OCI-LY1 (cell line): Measurements from ENCODE around the gene CTCF.
A peak's percentile ranks its signal among the peaks of the same experiment; 100 is the strongest.

Source experiments
- H2AFZ ChIP-seq: fragments of 200-600 bp; sonication (generic), shearing (Covaris generic); 2 replicates; pipeline ENCODE4 v1.6.0; 2014; ENCODE audit warnings: antibody characterized with exemption, mild to moderate bottlenecking, low read length
- H3F3A ChIP-seq: fragments of 200-600 bp; sonication (generic), shearing (Covaris generic); 2 replicates; pipeline ENCODE4 v1.6.0; 2014; ENCODE audit warnings: mild to moderate bottlenecking, antibody characterized with exemption, low read length, moderate library complexity; ENCODE audit not compliant: insufficient read depth
- H3K27ac ChIP-seq: fragments of 200-600 bp; sonication (generic); 2 replicates; pipeline ENCODE4 v1.5.1; 2014; ENCODE audit warnings: low read length, mixed run types, mild to moderate bottlenecking, low read depth; ENCODE audit not compliant: poor library complexity, severe bottlenecking
- H3K27me3 ChIP-seq: fragments of 200-600 bp; sonication (generic); 2 replicates; pipeline ENCODE4 v1.6.0; 2014; ENCODE audit warnings: antibody characterized with exemption, mild to moderate bottlenecking, low read length, moderate library complexity; ENCODE audit not compliant: insufficient read depth
- H3K36me3 ChIP-seq: fragments of 200-600 bp; sonication (generic); 2 replicates; pipeline ENCODE4 v1.6.1; 2014; ENCODE audit warnings: mild to moderate bottlenecking, antibody characterized with exemption, low read length, moderate library complexity, mixed read lengths; ENCODE audit not compliant: insufficient read depth
- H3K4me1 ChIP-seq: fragments of 200-600 bp; sonication (generic); 2 replicates; pipeline ENCODE4 v1.5.1; 2014; ENCODE audit warnings: mild to moderate bottlenecking, low read length, moderate library complexity; ENCODE audit not compliant: insufficient read depth, severe bottlenecking
- H3K4me2 ChIP-seq: fragments of 200-600 bp; sonication (generic), shearing (Covaris generic); 2 replicates; pipeline ENCODE4 v1.6.1; 2014; ENCODE audit warnings: low read length
- H3K4me3 ChIP-seq: fragments of 200-600 bp; sonication (generic); 2 replicates; pipeline ENCODE4 v1.5.1; 2014; ENCODE audit warnings: low read length, low read depth, mild to moderate bottlenecking, mixed read lengths; ENCODE audit not compliant: poor library complexity, severe bottlenecking
- H3K79me2 ChIP-seq: fragments of 200-600 bp; shearing (Covaris generic); 2 replicates; pipeline ENCODE4 v1.6.1; 2016; ENCODE audit warnings: mixed run types, low read length, mixed read lengths; ENCODE audit not compliant: insufficient read depth
- H3K9ac ChIP-seq: fragments of 200-600 bp; sonication (generic), shearing (Covaris generic); 2 replicates; pipeline ENCODE4 v1.6.1; 2014; ENCODE audit warnings: mild to moderate bottlenecking, low read length, mixed read lengths
- H3K9me2 ChIP-seq: fragments of 200-600 bp; sonication (generic), shearing (Covaris generic); 2 replicates; pipeline ENCODE4 v1.6.1; 2014; ENCODE audit warnings: low read depth, mild to moderate bottlenecking, low read length, mixed read lengths
- H3K9me3 ChIP-seq: fragments of 200-600 bp; shearing (Covaris generic); 2 replicates; pipeline ENCODE4 v1.6.1; 2014; ENCODE audit warnings: low read length, mixed read lengths
- H4K20me1 ChIP-seq: fragments of 200-600 bp; sonication (generic), shearing (Covaris generic); 2 replicates; pipeline ENCODE4 v1.6.0; 2016; ENCODE audit warnings: mild to moderate bottlenecking, low read length; ENCODE audit not compliant: insufficient read depth
- CTCF ChIP-seq: fragments of 200-600 bp; sonication (generic), shearing (Covaris generic); IDR thresholded peaks from 2 replicates; pipeline ENCODE4 v1.5.1; 2017; ENCODE audit warnings: mild to moderate bottlenecking, antibody characterized with exemption, low read length, moderate library complexity, mixed read lengths
- EZH2 ChIP-seq: fragments of 200-600 bp; sonication (generic), shearing (Covaris generic); IDR thresholded peaks from 2 replicates; pipeline ENCODE4 v1.8.0; 2017; ENCODE audit warnings: borderline replicate concordance, mixed run types, mild to moderate bottlenecking, antibody characterized with exemption, low read length, moderate library complexity, mixed read lengths

Gene CTCF

DNA sequence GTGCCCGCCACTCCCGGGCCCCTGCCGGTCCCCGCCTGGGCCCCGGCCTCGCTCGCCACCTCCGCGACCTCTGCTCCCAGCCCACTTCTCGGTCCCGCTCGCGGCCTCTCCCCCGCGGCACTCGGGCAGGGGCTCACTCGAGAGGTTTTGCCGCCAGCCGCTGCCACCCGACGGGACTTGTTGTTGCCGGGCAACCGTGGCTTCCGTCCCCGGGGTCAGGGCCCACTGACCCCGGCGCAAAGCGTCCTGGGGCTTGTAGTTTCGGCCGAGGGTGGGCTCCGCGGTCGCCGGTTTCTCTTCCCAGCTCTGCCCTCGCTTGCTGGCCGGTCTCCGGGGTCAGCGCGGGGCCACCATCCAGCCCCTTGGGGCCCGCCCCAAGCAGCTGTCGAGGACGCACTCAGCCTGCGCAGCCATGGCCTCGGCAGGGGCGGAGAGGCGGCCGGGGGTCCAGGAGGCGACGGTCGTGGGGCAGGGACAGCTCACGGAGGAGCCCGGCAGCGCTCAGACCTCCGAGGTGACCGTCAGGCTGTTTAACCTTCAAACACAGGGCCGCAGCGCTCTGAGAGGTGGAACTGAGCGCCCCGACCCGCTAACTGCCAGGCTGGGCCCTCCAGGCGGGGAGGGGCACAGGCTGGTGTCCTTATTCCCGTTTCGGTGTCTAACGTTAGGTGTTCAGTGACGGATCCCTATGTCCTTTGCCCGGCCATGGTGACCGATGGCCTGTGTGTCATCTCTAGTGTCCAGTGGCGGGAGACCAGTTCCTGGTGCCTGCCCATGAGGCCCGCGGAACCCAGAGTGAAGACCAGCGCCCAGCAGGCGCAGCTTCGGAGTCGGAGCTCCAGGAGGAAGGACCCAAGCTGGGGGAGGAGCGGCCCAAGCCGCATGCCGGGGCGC is 104.5 kb downstream of the CTCF start, which contains the start of the genes C16orf86 and ENKD1:
Gene C16orf86 (plus strand): TSS at position 256 of the 894 bp plus-strand sequence. CDS start 157 bp downstream, at position 413.
Gene ENKD1 (minus strand): TSS at position 192 of the 894 bp plus-strand sequence. CDS start 308 bp downstream, outside the sequence.
- Histone ChIP-seq H3K27me3 (no peaks in the 10 kb centered on the region), H3K27ac (peak within 1 kb of the TSS; percentile 75), H3K4me3 (peak within 1 kb of the TSS; percentile 70), H3K4me2 (peak within 1 kb of the TSS; percentile 85), H3K9me2 (no peaks in the 10 kb centered on the region), H4K20me1 (no peaks in the 10 kb centered on the region), H3F3A (no peaks in the 10 kb centered on the region), H3K9ac (peak within 1 kb of the TSS; percentile 74), H3K9me3 (no peaks in the 10 kb centered on the region), H3K79me2 (no peaks in the 10 kb centered on the region), H2AFZ (no peak within 1 kb of the TSS), H3K36me3 (peaks cover 11% of the 10 kb centered on the region; the same call in 1 of the 2 replicates), H3K4me1 (peaks cover 33% of the 10 kb centered on the region)
- TF ChIP-seq CTCF (no peak), EZH2 (no peak)

DNA sequence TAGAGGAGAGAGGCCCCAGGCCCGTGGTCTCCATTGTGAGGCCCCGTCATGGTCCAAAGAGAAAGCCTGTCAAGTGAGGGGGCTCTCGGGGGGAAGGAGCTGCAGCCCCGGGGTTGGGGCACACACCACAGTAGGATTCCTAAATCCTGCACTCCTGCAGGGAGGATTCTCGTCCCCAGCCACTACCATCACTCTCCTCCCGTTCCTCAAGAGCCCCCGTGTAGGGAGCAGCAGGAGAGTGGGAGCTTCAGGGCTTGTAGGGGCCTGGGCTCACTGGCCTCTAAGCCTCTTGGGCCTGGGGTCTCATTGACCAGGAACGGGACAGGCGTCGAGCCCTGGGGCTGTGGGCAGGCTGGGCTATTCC is 105.1 kb downstream of the CTCF start:
- peak overlapping the region; percentile 75 for H3K27ac ChIP-seq
- H2AFZ ChIP-seq: no peak overlapping the region
- H3K9ac ChIP-seq: peak overlapping the region; percentile 74

More for the DNA sequence above, 105.1 kb downstream of the CTCF start:
- no peaks in the 10 kb centered on the region for H4K20me1 ChIP-seq
- TF ChIP-seq CTCF (no peak), EZH2 (no peak)
- no peaks in the 10 kb centered on the region for H3K9me2 ChIP-seq
- H3K9me3 ChIP-seq: no peaks in the 10 kb centered on the region
- no peaks in the 10 kb centered on the region for H3K79me2 ChIP-seq
- no peaks in the 10 kb centered on the region for H3K27me3 ChIP-seq
- H3F3A ChIP-seq: no peaks in the 10 kb centered on the region
- H3K4me3 ChIP-seq: peak overlapping the region; percentile 70
- peaks cover 33% of the 10 kb centered on the region for H3K4me1 ChIP-seq
- H3K36me3 ChIP-seq: peaks cover 10% of the 10 kb centered on the region; the same call in 1 of the 2 replicates
- peak overlapping the region; percentile 85 for H3K4me2 ChIP-seq
